K562 (cell line): ENCODE measurements around the gene PLXDC1. TPM values are rescaled to one million over a fixed set of nuclear protein-coding genes. Genes with fewer than 3 reads are reported as not detected.

Source experiments
- ATAC-seq: fragments of 200-7000 bp; cut with Tn5 transposase; 3 replicates; pipeline ENCODE4 v1.9.1; 2020; ENCODE audit warnings: moderate library complexity
- BruUV-seq: library from RNA; stranded (reverse); fragments of 400-500 nt; replicated peaks from 2 replicates; lab custom pipeline; 2021; lab: Mats Ljungman, UMichigan
- CTCF ChIA-PET: fragments of 300-600 bp; formaldehyde crosslinking; extraction: SDS; loops from one replicate; lab custom pipeline; 2021; ENCODE audit warnings: low intra/inter-chr PET ratio; lab: Yijun Ruan, JAX
- POLR2A ChIA-PET: fragments of 300-600, 350-650 bp; sonication (Branson Sonifier 250); formaldehyde crosslinking; extraction: SDS; loops from one replicate; lab custom pipeline; 2021; ENCODE audit warnings: antibody characterized with exemption, inconsistent platforms; lab: Yijun Ruan, JAX
- DNase-seq, 4 experiments: peaks; one replicate each; pipeline versions ENCODE4 v3.0.0 to v3.0.0-alpha.2; 2011 to 2018; ENCODE audit warnings: low spot score in 3 of 4, mixed read lengths in 3 of 4; ENCODE audit errors: extremely low read depth in 1 of 4
- FAIRE-seq: peaks from 2 replicates; lab custom pipeline; 2011; peaks lifted over from hg19 to GRCh38; lab: Jason Lieb, UNC
- H2AFZ ChIP-seq: 2 replicates; pipeline ENCODE4 v1.6.0; 2011; ENCODE audit warnings: low read depth, low read length, control low read depth, inconsistent platforms
- H3K27ac ChIP-seq: fragments of 200-600 bp; 3 replicates; pipeline ENCODE4 v1.8.0; 2011; ENCODE audit warnings: low read depth, mild to moderate bottlenecking, control low read depth, inconsistent platforms, low read length, moderate library complexity, mixed read lengths; ENCODE audit errors: extremely low read depth
- H3K27me3 ChIP-seq, 2 experiments: fragments of 300-600 bp in 1 of 2; 2 replicates in 1 of 2; 3 replicates in 1 of 2; pipeline versions ENCODE4 v1.6.0 to v1.8.0; 2011; ENCODE audit warnings: inconsistent platforms in 2 of 2, low read length in 2 of 2, mild to moderate bottlenecking in 1 of 2, mixed read lengths in 1 of 2, moderate library complexity in 1 of 2; ENCODE audit not compliant: control insufficient read depth in 2 of 2, insufficient read depth in 2 of 2
- H3K36me3 ChIP-seq: fragments of 300-600 bp; 3 replicates; pipeline ENCODE4 v1.8.0; 2011; ENCODE audit warnings: mild to moderate bottlenecking, low read length, inconsistent platforms; ENCODE audit not compliant: control insufficient read depth, insufficient read depth
- H3K4me1 ChIP-seq, 2 experiments: fragments of 200-600 bp in 1 of 2; replicated peaks in 1 of 2; 2 replicates in 1 of 2; 3 replicates in 1 of 2; pipeline versions ENCODE4 v1.5.1 to v1.8.0; 2011; ENCODE audit warnings: inconsistent platforms in 2 of 2, low read length in 2 of 2, mild to moderate bottlenecking in 1 of 2, mixed read lengths in 1 of 2, moderate library complexity in 1 of 2; ENCODE audit not compliant: control insufficient read depth in 2 of 2, insufficient read depth in 2 of 2
- H3K4me2 ChIP-seq: 2 replicates; pipeline ENCODE4 v1.6.1; 2011; ENCODE audit warnings: low read length, control low read depth, inconsistent platforms, mixed read lengths; ENCODE audit not compliant: insufficient read depth
- H3K4me3 ChIP-seq: fragments of 200-600 bp; sonication (generic), shearing (Covaris generic); 2 replicates; pipeline ENCODE4 v1.5.1; 2016; ENCODE audit warnings: control low read depth, inconsistent platforms
- H3K79me2 ChIP-seq: fragments of 200-600 bp; 3 replicates; pipeline ENCODE4 v1.8.0; 2011; ENCODE audit warnings: low read length, inconsistent platforms; ENCODE audit not compliant: control insufficient read depth, insufficient read depth
- H3K9ac ChIP-seq, 2 experiments: 2 replicates each; pipeline versions ENCODE4 v1.6.0 to v1.6.1; 2011; ENCODE audit warnings: low read depth in 2 of 2, low read length in 2 of 2, control low read depth in 1 of 2, inconsistent platforms in 1 of 2, mild to moderate bottlenecking in 1 of 2, mixed read lengths in 1 of 2; ENCODE audit not compliant: insufficient read depth in 1 of 2
- H3K9me1 ChIP-seq: one replicate; pipeline ENCODE4 v1.6.0; 2011; ENCODE audit warnings: inconsistent platforms, mild to moderate bottlenecking, low read length, moderate library complexity; ENCODE audit not compliant: control insufficient read depth, insufficient read depth
- H3K9me3 ChIP-seq: replicated peaks from 2 replicates; pipeline ENCODE4 v1.5.1; 2011; ENCODE audit warnings: low read depth, low read length, inconsistent platforms; ENCODE audit not compliant: control insufficient read depth, insufficient read depth
- H4K20me1 ChIP-seq: replicated peaks from 2 replicates; pipeline ENCODE4 v1.6.1; 2011; ENCODE audit warnings: low read length, inconsistent platforms, mixed read lengths; ENCODE audit not compliant: control insufficient read depth, insufficient read depth
- CAMTA2 ChIP-seq: fragments of 250-450 bp; sonication (Bioruptor Pico); conservative IDR thresholded peaks from 2 replicates; pipeline ENCODE4 v1.5.1; 2022
- CBX1 ChIP-seq: sonication (generic); IDR thresholded peaks from 2 replicates; pipeline ENCODE4 v1.6.1; 2016; ENCODE audit warnings: antibody characterized with exemption, low read depth, mild to moderate bottlenecking
- CSDE1 ChIP-seq, 2 experiments: fragments of 450-650 bp; IDR thresholded peaks; 2 replicates each; pipeline ENCODE4 v1.6.1; 2016; ENCODE audit warnings: mild to moderate bottlenecking in 1 of 2
- GABPA ChIP-seq: fragments of 200-800 bp; sonication (Bioruptor generic); conservative IDR thresholded peaks from 2 replicates; pipeline ENCODE4 v1.6.1; 2016; ENCODE audit warnings: low read depth, missing genetic modification characterization, missing compliant biosample characterization
- HINFP ChIP-seq: fragments of 450-650 bp; conservative IDR thresholded peaks from 2 replicates; pipeline ENCODE4 v1.6.1; 2016; ENCODE audit warnings: missing genetic modification characterization, low read depth, mild to moderate bottlenecking, control low read depth, missing compliant biosample characterization
- JUND ChIP-seq, 2 experiments: IDR thresholded peaks; 2 replicates in 1 of 2; 3 replicates in 1 of 2; pipeline ENCODE4 v1.6.1; 2011; ENCODE audit warnings: borderline replicate concordance in 2 of 2, low read depth in 2 of 2, low read length in 2 of 2, improper control_type of control experiment in 1 of 2, missing biosample characterization in 1 of 2, missing genetic modification characterization in 1 of 2, missing genetic modification reagents in 1 of 2
- MEF2D ChIP-seq: conservative IDR thresholded peaks from 2 replicates; pipeline ENCODE4 v1.6.1; 2016; ENCODE audit warnings: low read depth, missing genetic modification characterization, missing compliant biosample characterization
- PHF20 ChIP-seq: fragments of 450-650 bp; IDR thresholded peaks from 2 replicates; pipeline ENCODE4 v1.6.1; 2018; ENCODE audit not compliant: partially characterized antibody
- PHF21A ChIP-seq: fragments of 450-650 bp; IDR thresholded peaks from 2 replicates; pipeline ENCODE4 v1.6.1; 2017; ENCODE audit warnings: low read depth, borderline replicate concordance
- RBFOX2 ChIP-seq: fragments of 200-400 bp; formaldehyde crosslinking; IDR thresholded peaks from 2 replicates; pipeline ENCODE4 v1.6.1; 2017; ENCODE audit warnings: low read depth, mild to moderate bottlenecking, low read length, moderate library complexity
- XRCC5 ChIP-seq: fragments of 200-400 bp; formaldehyde crosslinking; IDR thresholded peaks from 2 replicates; pipeline ENCODE4 v1.6.1; 2017; ENCODE audit warnings: low read depth, mild to moderate bottlenecking, low read length
- ZNF124 ChIP-seq: sonication (generic); formaldehyde crosslinking; IDR thresholded peaks from 2 replicates; pipeline ENCODE4 v1.8.1; 2022; ENCODE audit warnings: missing genetic modification reagents
- ZNF217 ChIP-seq: sonication (generic); formaldehyde crosslinking; IDR thresholded peaks from 2 replicates; pipeline ENCODE4 v1.8.0; 2022; ENCODE audit warnings: mild to moderate bottlenecking, missing genetic modification reagents
- ZNF75A ChIP-seq: fragments of 450-650 bp; formaldehyde crosslinking; IDR thresholded peaks from 2 replicates; pipeline ENCODE4 v1.4.0; 2020; ENCODE audit warnings: mild to moderate bottlenecking
- WGBS: fragments of 100-300 bp; shearing (Covaris generic); methylation state at CpG from one replicate; pipeline ENCODE4 v1.1.6; 2016; ENCODE audit warnings: low coverage, mixed read lengths; ENCODE audit not compliant: insufficient coverage; ENCODE audit errors: missing lambda C conversion rate; 5-methylcytosine and 5-hydroxymethylcytosine counted together
- in situ Hi-C: fragments of 300-500 bp; cut with MboI; formaldehyde crosslinking; loops from 4 replicates; pipeline ENCODE4 v1.15.0; 2018; ENCODE audit warnings: inconsistent platforms, mixed read lengths
- intact Hi-C: fragments of 100-400 bp; cut with micrococcal nuclease; formaldehyde crosslinking; loops from 2 replicates; pipeline ENCODE4 v1.14.2; 2022
- polyA plus RNA-seq, 8 experiments: library from polyadenylated mRNA; depleted of rRNA in 4 of 8; stranded (reverse) in 5 of 8; unstranded in 3 of 8; fragments of >200 nt; fragmentation: Nextera tagmentation in 2 of 8; fragmentation: Illumina TruSeq in 1 of 8; extraction: Ambion mirVana in 2 of 8; extraction: Trizol in 1 of 8; gene quantifications; 2 replicates each; pipeline versions ENCODE4 v1.2.1 to v1.2.3, GENCODE V29; 2011 to 2014; ENCODE audit warnings: inconsistent platforms in 1 of 8, missing spikeins in 1 of 8
- total RNA-seq, 7 experiments: library from RNA; depleted of rRNA in 6 of 7; stranded (reverse); fragments of >200 nt in 6 of 7; fragmentation: Illumina TruSeq in 2 of 7; extraction: Trizol in 2 of 7; gene quantifications; 2 replicates each; pipeline versions ENCODE4 v1.2.1 to v1.2.3, GENCODE V29; 2011 to 2021; ENCODE audit warnings: low replicate concordance in 1 of 7

The PLXDC1 gene
- total and polyA plus RNA-seq, 9 of the 15 experiments (the other 6 are each of a cell fraction or from before 2014, with no cell fraction given), result not detected

- TF ChIP-seq JUND (IDR thresholded peaks at IDR 0.05; ENCODE audit: borderline replicate concordance, low read depth, low read length), result no peak
- TF ChIP-seq JUND (tag; IDR thresholded peaks at IDR 0.05; ENCODE audit: borderline replicate concordance, low read depth, low read length), result no peak
- no peak for TF ChIP-seq XRCC5
- peak; percentile 37 for TF ChIP-seq GABPA (tag)
- no peak for TF ChIP-seq CAMTA2 (CRISPR knock-in tag)
- TF ChIP-seq ZNF75A (CRISPR knock-in tag), result no peak
- no peak for TF ChIP-seq HINFP (tag)
Measured at GRCh38 chr17:39016193-39017153, 135.0 kb downstream of the PLXDC1 start (continued).

- WGBS, result 85% methylated on average over 10 of the region's 11 CpGs
Measured at GRCh38 chr17:39015546-39015935, 135.9 kb downstream of the PLXDC1 start.

More at GRCh38 chr17:39015546-39015935, 135.9 kb downstream of the PLXDC1 start:
- H3K9me3 ChIP-seq, result no peaks in the 10 kb centered on the region
- DNase-seq, result no peak
- TF ChIP-seq CSDE1 (IDR thresholded peaks at IDR 0.05), result no peak
- no peak for TF ChIP-seq CBX1
- no peak for TF ChIP-seq ZNF124 (CRISPR knock-in tag)
- TF ChIP-seq ZNF217 (CRISPR knock-in tag), result no peak
- TF ChIP-seq PHF20, result no peak
- TF ChIP-seq RBFOX2, result 0 out of 2 replicates have a peak, but pooled peaks have one; percentile 7
- no peak for TF ChIP-seq PHF21A
- peak; percentile 16; the same call in 1 of the 2 replicates for TF ChIP-seq MEF2D (tag)
- TF ChIP-seq, all 486 proteins: peak for 2
- H3K27me3 ChIP-seq, result no peaks in the 10 kb centered on the region
- no peaks in the 10 kb centered on the region for H3K79me2 ChIP-seq
- peak overlapping the region; percentile 91 for H2AFZ ChIP-seq
- H3K4me1 ChIP-seq, result peaks cover 23 to 48% of the 10 kb centered on the region in 2 experiments
- peak overlapping the region; percentile 86; the same call in 2 of the 3 replicates for H3K27ac ChIP-seq
- ChIA-PET CTCF (no interaction called here), POLR2A (interaction anchor here (0.5 to 2.7 kb wide), 7 partner anchors 11 to 334 kb away, joined by 3 to 11 read pairs (median 4); partner anchors contain the start of gene RPL23)
- no peaks in the 10 kb centered on the region for H3K36me3 ChIP-seq
- in situ Hi-C loops, result no loop called here
- ATAC-seq (no peak), FAIRE-seq (no peak)
- peak overlapping the region; percentile 21 to 64; a peak in 2 of 4 replicates for H3K9ac ChIP-seq
- no TSS peak for BruUV-seq
- no peaks in the 10 kb centered on the region for H4K20me1 ChIP-seq
- no peak overlapping the region for H3K4me2 ChIP-seq
- intact Hi-C loops, result no loop called here
- H3K9me1 ChIP-seq, result peaks cover 2% of the 10 kb centered on the region
- H3K4me3 ChIP-seq, result no peak overlapping the region
